Transverse colon (tissue), 4 donors: ENCODE results near the gene CHFR. TPM values are rescaled to one million over a fixed set of nuclear protein-coding genes. Genes with fewer than 3 reads are reported as not detected.
"Not testable (repeated sequence)": the region's sequence is repeated elsewhere in the genome, so short reads cannot be mapped to it uniquely, and the experiment has no call there.

ENCODE experiments used
- DNase-seq: peaks from one replicate; pipeline ENCODE4 v3.0.0-alpha.2; 2019
- H3K27ac ChIP-seq, 4 donors: fragments of 200-600 bp; sonication (generic); 2 replicates each; pipeline ENCODE4 v1.5.1; 2016 to 2018; ENCODE audit warnings: inconsistent platforms in 4 of 4
- H3K27me3 ChIP-seq: fragments of 200-600 bp; sonication (generic); 2 replicates; pipeline ENCODE4 v1.5.1; 2017; ENCODE audit warnings: inconsistent platforms
- H3K36me3 ChIP-seq, 4 donors: fragments of 200-600 bp; sonication (generic); 2 replicates each; pipeline ENCODE4 v1.5.1; 2017 to 2019; ENCODE audit warnings: inconsistent platforms in 4 of 4
- H3K4me1 ChIP-seq, 4 donors: fragments of 200-600 bp; sonication (generic); 2 replicates each; pipeline ENCODE4 v1.5.1; 2017 to 2020; ENCODE audit warnings: inconsistent platforms in 4 of 4
- H3K4me3 ChIP-seq, 4 donors: fragments of 200-600 bp; sonication (generic); 1 replicate in 1 of 4; 2 replicates in 3 of 4; pipeline versions ENCODE4 v1.5.1 to v1.6.1; 2017 to 2019; ENCODE audit warnings: inconsistent platforms in 4 of 4
- H3K9me3 ChIP-seq, 2 donors: fragments of 200-600 bp; sonication (generic); 2 replicates each; pipeline ENCODE4 v1.5.1; 2017 to 2019; ENCODE audit warnings: inconsistent platforms in 2 of 2
- EP300 ChIP-seq: sonication (generic); formaldehyde crosslinking; IDR thresholded peaks from one replicate; pipeline ENCODE4 v1.6.1; 2017; ENCODE audit warnings: antibody characterized with exemption, low read depth
- POLR2A ChIP-seq: fragments of 450-650 bp; IDR thresholded peaks from one replicate; pipeline ENCODE4 v1.6.1; 2016; ENCODE audit warnings: antibody characterized with exemption, mild to moderate bottlenecking, moderate library complexity
- POLR2AphosphoS5 ChIP-seq, 3 donors: sonication (generic); formaldehyde crosslinking; IDR thresholded peaks; one replicate each; pipeline ENCODE4 v1.6.1; 2016; ENCODE audit warnings: antibody characterized with exemption in 3 of 3
- WGBS, 2 donors: methylation state at CpG; one replicate each; pipeline ENCODE4 v1.1.5; 2018; ENCODE audit warnings: low coverage in 1 of 2; 5-methylcytosine and 5-hydroxymethylcytosine counted together
- in situ Hi-C, 4 donors: fragments of 200-750 bp; cut with MboI; loops; one replicate each; pipeline versions ENCODE4 v1.15.0 to v1.15.1; 2017; ENCODE audit warnings: low sequenced_read_pairs in 3 of 4, low pct_ligation_motif_present in 1 of 4, low pct_unique_long_range_greater_than_20kb in 1 of 4
- intact Hi-C: fragments of 100-400 bp; cut with DNase I; formaldehyde crosslinking; loops from one replicate; pipeline ENCODE4 v1.15.1; 2023; ENCODE audit warnings: low total_unique reads
- total RNA-seq, 4 donors: library from RNA; depleted of rRNA; stranded (reverse); fragments of >200 nt; gene quantifications; one replicate each; pipeline ENCODE4 v1.1.0, GENCODE V29; 2016
- TF ChIP-seq, protein P1 (sequence below), 5 experiments: fragments of 200-600 bp in 3 of 5; fragments of 450-650 bp in 2 of 5; sonication (generic) in 3 of 5; IDR thresholded peaks; 1 replicate in 2 of 5; 2 replicates in 3 of 5; pipeline ENCODE4 v1.5.1; 2016 to 2017; ENCODE audit warnings: antibody characterized with exemption in 5 of 5, inconsistent platforms in 3 of 5, mild to moderate bottlenecking in 2 of 5, moderate library complexity in 1 of 5

CHFR gene
- total RNA-seq, 4 donors from 2014 or later, result 47.7 to 132 (median 61.9) TPM

DNA sequence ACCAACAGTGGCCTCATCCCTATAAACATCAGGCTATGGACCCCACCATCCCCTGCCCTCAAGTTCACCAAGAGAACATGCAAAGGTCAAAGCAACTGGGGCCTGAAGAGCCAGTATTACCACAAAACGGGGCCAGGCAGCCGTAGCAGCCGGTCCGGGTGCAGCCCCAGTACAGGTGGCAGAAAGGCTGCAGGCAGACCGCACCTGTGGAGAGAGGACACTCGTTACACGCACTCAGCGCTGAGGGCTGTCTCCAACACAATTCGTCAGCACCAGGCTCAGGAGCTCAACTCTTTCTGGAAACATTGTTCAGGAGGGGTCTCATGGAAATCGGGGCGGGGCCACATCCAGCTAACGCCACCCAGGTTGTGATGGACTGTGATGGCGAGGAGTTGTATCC is 38.9 kb downstream of the CHFR start:
- Histone ChIP-seq H3K4me1 (no peaks in the 10 kb centered on the region), H3K27me3 (no peaks in the 10 kb centered on the region), H3K4me3 (no peak overlapping the region), H3K36me3 (peaks cover 0 to 64% (median 26%) of the 10 kb centered on the region in 4 donors), H3K9me3 (no peaks in the 10 kb centered on the region), H3K27ac (no peak overlapping the region)
- 96% methylated on average over 13 of the region's 13 CpGs; no CpG with 5 or more reads in 1 of the 2 donors for WGBS, 2 donors
- no peak for DNase-seq
- TF ChIP-seq EP300 (no peak), POLR2AphosphoS5 (IDR thresholded peaks at IDR 0.05) (no peak), POLR2A (no peak)
- TF ChIP-seq, protein P1, sequence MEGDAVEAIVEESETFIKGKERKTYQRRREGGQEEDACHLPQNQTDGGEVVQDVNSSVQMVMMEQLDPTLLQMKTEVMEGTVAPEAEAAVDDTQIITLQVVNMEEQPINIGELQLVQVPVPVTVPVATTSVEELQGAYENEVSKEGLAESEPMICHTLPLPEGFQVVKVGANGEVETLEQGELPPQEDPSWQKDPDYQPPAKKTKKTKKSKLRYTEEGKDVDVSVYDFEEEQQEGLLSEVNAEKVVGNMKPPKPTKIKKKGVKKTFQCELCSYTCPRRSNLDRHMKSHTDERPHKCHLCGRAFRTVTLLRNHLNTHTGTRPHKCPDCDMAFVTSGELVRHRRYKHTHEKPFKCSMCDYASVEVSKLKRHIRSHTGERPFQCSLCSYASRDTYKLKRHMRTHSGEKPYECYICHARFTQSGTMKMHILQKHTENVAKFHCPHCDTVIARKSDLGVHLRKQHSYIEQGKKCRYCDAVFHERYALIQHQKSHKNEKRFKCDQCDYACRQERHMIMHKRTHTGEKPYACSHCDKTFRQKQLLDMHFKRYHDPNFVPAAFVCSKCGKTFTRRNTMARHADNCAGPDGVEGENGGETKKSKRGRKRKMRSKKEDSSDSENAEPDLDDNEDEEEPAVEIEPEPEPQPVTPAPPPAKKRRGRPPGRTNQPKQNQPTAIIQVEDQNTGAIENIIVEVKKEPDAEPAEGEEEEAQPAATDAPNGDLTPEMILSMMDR (IDR thresholded peaks at IDR 0.05), result no peak
- in situ Hi-C loops, result no loop called here
- intact Hi-C loops, result no loop called here

DNA sequence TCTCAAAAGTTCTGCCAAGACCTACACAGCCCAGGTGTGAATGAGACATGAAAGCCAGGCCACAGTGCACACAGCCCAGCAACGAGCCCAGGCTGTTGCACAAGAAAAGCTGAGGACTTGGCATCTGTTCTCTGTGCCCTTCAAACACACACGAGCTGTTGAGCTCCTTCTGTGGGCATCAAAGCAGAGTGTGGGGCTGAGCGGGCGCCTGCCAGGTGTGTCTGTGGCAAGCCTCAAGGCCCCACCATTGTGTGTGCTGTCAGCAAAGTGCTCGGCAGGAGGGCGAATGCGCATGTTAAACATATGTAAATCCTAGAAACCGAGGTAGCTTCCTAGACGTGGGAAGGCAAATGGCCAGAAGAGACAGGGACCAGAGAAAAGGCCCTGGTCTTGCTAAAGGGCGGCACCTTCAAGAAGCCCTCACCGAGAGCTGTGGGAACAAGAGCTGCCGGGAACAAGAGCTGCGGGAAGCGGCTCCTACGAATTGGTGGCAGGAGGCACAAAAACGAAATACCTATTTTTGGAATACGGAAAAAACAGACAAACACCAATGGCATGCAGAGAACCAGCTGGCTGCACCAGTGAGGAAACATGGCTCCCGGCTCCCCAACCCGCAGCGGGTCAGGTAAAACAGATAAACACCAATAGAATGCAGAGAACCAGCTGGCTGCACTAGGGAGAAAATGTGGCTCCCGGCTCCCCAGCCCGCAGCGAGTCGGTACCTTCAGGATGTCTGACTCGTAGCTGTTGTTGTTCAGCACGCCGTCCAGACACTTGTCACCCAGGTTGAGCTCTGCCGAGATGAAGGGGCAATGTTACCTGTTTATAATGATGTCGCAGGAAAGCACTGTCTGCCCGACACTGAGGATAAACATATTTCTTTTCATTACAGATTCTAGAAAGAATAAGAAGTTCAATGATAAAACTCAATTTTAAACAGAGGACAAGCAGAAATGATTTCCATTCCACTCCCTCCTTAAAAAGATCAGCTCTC is 39.7 kb downstream of the CHFR start:
- Histone ChIP-seq H3K4me1 (no peaks in the 10 kb centered on the region), H3K36me3 (peaks cover 0 to 66% (median 27%) of the 10 kb centered on the region in 4 donors), H3K4me3 (no peak overlapping the region), H3K27me3 (no peaks in the 10 kb centered on the region), H3K27ac (no peak overlapping the region), H3K9me3 (no peaks in the 10 kb centered on the region)
- in situ Hi-C loops (no loop called here), intact Hi-C loops (no loop called here)
- no peak for DNase-seq
- WGBS, 2 donors, result 83 to 86% methylated on average over 19 to 30 of the region's 30 CpGs
- TF ChIP-seq POLR2AphosphoS5 (IDR thresholded peaks at IDR 0.05) (no peak), POLR2A (no peak), EP300 (no peak)
- TF ChIP-seq, protein P1 (IDR thresholded peaks at IDR 0.05), result no peak

DNA sequence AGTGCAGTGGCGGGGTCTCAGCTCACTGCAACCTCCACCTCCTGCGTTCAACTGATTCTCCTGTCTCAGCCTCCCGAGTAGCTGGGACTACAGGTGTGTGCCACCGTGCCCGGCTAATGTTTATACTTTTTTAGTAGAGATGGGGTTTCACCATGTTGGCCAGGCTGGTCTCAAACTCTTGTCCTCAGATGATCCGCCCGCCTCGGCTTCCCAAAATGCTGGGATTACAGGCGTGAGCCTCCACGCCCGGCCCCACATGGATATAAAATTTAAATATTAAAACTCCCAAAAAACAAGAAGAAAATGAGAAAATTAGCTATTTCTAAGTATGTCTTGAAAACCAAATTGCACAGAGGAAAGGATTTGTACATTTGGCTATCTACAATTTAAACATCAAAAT is 42.7 kb downstream of the CHFR start:
- peaks cover 0 to 71% (median 33%) of the 10 kb centered on the region in 4 donors for H3K36me3 ChIP-seq

DNA sequence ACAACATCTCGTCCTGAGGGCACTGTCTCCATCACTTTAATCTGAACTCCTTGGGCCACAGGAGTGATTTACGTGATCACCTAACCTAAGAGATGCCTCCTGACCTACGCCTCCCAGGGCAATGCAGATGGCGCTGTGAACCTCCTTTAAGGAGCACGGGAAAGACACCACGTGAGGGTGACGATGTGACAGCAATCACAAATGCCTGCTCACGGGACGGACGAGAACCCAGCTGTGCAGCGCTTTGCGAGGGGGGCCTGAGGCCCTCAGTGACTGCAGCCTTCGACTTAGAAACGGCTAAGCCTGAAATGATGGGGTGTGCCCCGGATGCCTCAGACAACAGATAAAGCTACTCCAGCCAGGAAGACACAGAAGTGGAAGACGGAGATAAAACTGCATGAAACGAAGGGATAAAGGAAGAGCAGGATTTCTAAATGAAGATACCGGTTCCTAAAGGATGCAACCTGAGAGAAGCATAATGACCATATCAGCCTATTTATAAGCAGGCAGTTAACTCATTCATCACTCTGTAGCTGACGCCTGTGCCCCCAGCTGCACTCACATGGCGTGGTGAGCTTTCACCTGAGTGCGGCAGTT is 44.9 kb downstream of the CHFR start:
- 88 to 92% methylated on average over 6 to 21 of the region's 21 CpGs for WGBS, 2 donors
- H3K4me1 ChIP-seq, result peaks cover 7 to 14% (median 10%) of the 10 kb centered on the region in 4 donors
- H3K27me3 ChIP-seq, result no peaks in the 10 kb centered on the region
- H3K27ac ChIP-seq, result no peak overlapping the region
- H3K9me3 ChIP-seq, result no peaks in the 10 kb centered on the region
- no peak overlapping the region for H3K4me3 ChIP-seq
- in situ Hi-C loops (no loop called here), intact Hi-C loops (no loop called here)
- H3K36me3 ChIP-seq, result peaks cover 0 to 62% (median 31%) of the 10 kb centered on the region in 4 donors
- no peak for DNase-seq
- TF ChIP-seq EP300, result no peak
- TF ChIP-seq, protein P1 (IDR thresholded peaks at IDR 0.05), result no peak
- TF ChIP-seq POLR2A, result no peak

More for the DNA sequence above, 42.7 kb downstream of the CHFR start:
- H3K4me1 ChIP-seq, H3K27me3 ChIP-seq, intact Hi-C loops, H3K9me3 ChIP-seq, DNase-seq, H3K4me3 ChIP-seq, in situ Hi-C loops, H3K27ac ChIP-seq: not testable (repeated sequence)
- 93 to 98% methylated on average over 8 to 11 of the region's 11 CpGs for WGBS, 2 donors
